DMS79 (cell line): ENCODE results near the gene MRPS2.
"Not testable (repeated sequence)": the region's sequence is repeated elsewhere in the genome, so short reads cannot be mapped to it uniquely, and the experiment has no call there.

Experiments used
- DNase-seq: peaks from one replicate; lab custom pipeline; 2025; lab: John Stamatoyannopoulos, UW

Gene MRPS2

DNA sequence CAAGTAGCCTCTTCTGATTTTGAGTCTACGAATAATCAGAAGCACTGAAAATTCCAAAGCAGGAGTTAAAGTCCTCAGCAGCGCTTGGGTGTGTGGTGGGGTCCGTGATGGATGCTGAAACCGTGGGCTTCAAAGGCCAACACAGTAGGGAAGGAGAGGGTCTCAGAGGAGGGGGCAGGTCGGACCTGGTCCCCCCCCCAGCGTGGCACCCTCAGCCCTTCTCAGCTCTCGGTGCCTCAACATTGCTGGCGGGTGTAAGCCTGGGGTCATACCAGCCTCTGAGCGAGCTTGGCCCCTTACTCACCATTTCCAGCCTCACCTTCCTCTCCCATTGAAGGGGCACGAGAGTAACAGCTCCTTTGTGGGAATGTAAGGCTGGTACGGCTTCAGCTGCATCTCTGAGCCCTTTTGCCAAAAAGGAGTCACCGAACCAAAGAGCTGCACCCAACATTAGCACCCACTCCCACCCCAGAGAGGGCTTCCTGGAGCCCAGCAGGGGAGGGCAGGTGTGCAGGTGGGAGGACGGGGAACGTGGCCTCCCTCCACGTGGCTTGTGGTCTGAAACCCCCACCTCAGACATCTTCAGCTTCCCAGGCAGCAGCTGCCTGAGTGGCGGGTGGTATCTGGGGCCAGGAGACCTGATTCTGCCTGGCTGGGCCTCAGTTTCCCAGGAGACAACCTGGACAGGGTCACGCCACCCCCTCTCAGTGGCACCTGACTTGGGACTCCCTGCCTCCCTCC is 14.0 kb downstream of the MRPS2 start:
- DNase-seq = no peak

DNA sequence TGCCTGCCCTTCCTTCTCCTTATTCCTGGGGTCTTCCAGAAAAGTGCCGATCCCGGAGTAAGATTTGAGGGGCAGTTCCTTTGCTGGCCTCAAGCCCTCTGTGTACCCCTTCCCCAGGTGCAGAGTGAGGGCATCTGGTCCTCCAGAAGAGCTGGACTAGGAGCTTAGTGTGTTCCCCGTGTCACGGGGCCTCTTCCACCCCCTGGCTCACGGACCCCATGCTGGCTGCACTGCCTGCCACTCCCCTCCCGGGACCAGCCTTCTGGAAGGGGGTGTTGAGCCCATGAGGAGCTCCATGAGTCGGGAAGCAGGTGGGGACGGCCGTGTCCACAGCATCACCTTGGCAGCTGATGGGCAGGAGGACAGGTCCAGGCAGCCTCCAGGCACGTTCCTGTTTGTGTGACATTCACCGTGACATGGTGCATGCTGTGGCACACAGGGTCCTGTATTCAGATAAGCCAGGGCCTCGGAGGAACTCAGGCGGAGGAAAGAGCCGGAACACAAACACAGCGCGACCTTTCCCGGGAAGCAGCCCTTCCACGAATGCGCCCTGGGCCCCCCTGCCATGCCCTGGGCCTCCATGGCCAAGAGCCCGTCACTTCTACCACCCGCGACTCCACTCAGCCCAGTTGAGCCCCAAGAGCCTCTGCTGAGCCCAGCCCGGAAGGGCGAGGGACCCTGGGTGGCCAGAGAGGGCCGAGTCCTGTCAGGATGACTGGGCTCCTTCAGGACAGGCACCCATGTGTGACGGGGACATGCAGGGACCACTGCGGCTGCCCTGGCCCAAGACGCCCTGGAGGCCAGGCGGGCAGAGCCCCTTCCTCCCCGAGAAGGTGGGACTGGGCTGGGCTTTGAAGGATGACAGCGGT is 14.8 kb downstream of the MRPS2 start:
- no peak for DNase-seq

DNA sequence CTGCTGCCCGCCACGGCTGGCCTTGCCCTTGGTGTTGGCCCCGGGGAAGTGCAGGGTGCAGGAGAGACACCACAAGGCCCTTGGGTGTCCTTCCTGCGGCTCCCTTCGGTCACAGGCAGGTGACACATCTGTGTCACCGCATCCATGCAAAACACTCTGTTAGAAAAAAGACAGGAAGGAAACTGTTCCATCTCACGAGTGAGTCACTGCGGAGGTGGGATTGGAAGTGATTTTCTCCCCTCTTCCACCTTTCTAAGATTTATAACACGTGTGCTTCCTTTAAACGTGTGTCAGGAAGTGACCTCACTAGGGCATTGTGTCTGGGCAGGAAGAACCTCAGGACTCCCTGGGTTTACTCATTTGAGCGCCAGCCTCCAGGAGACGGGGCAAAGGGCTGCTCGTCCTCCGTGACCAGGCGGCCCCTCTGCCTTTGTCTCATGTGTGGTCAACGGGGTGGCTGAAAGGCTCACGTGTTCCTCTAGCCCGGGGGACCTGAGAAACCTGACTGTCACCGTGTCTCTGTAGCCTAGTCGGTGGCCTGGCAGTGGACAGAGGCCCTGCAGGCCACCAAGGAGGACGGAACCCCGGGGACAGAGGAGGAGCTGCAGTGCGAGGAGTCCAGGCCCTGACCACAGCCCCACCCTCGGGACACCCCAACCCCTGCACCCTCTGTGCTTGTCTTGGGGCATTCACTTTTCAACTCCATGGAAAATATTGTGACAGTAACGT is 15.8 kb downstream of the MRPS2 start:
- DNase-seq = no peak

DNA sequence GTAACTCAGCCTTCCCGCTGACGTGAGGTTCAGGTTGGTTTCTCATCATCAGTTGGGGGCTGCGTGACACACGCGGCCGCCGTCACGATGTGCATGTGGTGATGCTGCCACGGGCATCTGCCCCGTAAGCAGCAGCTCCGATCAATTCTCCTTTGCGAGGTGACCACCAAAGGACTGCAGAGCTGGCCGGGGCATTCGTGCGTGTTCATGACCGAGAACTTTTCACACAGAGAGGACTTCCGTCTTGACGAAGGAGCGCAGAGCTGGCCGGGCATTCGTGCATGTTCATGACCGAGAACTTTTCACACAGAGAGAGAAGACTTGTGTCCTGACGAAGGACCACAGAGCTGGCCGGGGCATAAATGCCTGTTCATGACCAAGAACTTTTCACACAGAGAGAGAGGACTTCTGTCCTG is 16.9 kb downstream of the MRPS2 start:
- no peak for DNase-seq

DNA sequence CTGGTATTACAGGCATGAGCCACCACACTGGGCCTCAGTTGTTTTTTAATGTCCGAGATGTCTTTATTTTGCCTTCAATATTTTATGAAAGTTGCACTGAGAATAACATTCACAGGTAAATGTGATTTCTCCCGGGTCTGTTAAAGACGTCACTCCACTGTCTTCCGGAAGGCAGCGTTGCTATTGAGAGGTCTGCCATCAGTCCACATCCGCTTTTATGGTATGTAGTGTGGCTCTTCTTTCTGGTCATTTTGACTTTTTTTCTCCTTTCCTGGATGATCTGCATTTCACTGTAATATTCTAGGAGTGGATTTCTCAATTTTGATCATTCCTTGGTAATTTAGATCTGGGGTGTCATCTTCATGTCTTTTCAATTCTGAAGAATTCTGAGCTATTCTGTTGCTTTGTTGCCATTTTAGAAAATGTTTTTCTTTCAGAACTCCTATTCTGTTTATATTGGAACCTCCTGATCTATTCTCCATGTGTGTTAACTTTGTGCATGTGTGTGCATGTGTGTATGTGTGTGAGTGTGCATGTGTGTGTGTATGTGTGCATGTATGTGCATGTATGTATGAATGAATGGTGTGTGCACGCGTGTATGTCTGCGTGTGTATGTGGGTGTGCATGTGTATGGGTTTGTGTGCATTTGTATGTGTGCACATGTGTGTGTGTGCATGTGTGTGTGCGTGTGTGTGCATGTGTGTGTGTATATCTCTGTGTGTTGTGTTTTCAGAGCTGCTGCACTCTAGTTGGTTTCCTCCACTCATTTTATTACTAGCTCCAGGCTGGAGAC is 18.9 kb downstream of the MRPS2 start:
- no peak for DNase-seq

DNA sequence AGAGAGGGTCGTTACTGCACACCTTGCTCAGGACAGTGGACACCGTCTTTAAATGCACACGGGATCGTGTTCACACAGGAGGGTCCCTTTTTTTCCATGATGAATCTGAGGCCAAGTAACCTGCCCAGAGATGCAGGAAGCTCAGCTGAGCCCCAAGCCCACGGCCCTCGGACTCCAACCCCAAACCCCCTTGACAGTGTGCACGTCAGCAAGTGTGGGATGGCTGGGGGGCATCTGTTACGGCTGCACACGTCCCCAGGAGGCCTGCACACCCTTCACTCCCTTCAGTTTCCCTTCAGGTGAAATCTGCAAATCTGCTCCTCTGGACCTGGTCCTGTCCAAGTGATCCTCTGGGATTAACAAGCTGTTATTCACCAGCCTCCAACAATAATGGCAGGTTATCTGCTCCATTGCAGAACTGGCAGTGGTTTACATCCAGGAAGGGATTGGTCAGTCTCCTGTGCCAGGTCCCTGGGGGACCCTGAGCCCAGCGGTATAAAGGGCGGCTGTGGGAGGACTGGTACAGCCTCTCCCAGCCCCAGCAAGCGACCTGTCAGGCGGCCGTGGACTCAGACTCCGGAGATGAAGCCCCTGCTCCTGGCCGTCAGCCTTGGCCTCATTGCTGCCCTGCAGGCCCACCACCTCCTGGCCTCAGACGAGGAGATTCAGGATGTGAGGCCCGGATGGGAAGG is 20.6 kb downstream of the MRPS2 start, which contains the start of gene LCN1:
LCN1 (plus strand) TSS at position 525 of the 692 bp plus-strand sequence; CDS start at position 583, 58 bp downstream.
- DNase-seq = no peak

DNA sequence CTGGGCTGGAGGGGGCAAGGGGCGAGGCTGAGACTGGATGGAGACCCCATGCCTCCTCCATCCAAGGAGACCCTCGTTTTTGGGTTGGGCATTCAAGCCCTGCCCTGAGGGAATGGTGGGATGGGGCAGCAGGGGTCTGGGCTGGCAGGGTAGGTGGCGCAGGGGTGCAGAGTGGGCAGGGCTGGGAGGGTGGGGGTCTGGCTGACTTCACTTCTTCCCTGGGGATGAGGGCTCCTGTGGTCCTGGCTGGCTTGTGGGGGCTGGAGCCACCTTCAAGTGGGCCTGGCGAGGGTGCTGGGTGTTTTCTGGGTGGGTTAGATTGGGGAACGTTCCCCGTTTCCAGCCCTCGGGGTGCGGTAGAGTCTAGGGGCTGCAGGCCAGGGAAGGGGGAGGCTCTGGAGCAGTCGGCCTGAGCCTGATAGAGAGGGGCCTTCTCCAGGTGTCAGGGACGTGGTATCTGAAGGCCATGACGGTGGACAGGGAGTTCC is 21.2 kb downstream of the MRPS2 start:
- no peak for DNase-seq

DNA sequence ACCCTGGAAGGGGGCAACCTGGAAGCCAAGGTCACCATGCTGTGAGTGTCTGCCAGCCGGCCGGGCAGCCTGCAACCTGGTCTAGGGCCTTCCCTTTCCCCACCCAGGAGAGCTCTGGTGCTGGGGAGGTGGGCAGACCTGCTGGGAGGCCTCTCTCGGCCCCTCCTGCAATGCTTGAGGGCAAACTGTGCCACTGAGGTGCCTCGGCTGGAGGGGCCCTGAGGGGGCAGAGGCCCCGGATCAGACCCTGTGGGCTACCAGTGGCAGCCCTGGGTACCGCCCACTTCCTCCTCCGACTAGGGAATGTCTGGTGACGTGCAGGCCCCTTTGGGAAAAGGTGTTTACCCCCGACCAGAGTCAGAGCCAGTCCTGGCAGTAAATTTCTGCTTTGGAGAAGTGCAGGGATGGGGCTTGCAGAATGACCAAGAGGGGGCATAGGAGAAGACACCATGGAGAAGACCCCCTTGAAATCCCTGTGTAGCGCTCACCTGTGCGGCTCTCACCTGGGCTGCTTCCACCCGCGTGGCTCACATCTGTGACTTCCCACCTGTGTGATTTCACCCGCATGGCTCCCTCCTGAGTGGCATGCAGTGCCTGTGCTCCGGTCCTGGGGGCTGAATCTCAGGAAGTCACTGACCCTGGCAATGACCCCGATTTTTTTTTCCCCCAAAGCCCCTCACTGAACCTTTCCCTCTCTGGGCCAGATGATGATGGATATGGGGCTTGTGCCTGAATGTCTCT is 21.8 kb downstream of the MRPS2 start:
- DNase-seq = no peak

DNA sequence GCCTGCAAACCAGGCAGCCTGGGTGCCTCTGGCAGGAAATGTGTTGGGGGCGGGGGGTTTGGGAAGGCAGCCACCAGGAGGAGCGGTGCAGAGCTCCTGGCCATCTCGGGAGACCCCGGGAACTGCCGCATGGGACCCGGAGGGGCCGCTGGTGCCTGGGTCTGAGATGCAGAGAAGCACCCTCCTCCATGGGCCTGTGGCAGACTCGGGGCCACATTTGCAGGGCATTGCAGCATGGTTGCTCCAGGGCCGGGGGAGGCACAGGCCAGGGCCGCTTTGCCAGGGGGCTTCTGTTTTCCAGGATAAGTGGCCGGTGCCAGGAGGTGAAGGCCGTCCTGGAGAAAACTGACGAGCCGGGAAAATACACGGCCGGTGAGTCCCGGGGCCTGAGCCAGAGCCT is 22.4 kb downstream of the MRPS2 start:
- no peak for DNase-seq

DNA sequence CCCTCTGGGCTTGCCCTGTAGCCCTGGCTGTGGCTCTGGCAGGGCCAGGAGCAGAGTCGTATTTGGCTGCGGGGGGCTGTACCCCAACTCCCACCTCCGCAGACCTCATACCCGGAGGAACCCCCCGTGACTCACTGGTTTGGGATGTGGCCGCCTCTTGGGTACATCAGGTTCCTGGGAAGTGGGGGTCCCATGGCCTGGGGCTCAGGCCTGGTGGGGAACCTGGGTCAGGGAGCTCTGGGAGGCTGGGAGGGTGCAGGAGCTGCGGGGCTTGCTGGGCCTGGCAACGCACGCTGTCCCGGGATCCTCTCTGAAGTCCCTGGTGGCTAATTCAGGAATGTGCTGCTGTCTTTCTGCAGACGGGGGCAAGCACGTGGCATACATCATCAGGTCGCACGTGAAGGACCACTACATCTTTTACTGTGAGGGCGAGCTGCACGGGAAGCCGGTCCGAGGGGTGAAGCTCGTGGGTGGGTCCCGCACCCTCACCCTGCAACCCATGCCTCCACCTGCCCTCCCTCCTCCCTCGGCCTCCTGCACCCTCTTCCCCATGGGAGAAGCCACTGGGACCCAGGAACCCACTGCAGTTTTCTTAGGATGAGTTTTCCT is 23.1 kb downstream of the MRPS2 start:
- DNase-seq = no peak

DNA sequence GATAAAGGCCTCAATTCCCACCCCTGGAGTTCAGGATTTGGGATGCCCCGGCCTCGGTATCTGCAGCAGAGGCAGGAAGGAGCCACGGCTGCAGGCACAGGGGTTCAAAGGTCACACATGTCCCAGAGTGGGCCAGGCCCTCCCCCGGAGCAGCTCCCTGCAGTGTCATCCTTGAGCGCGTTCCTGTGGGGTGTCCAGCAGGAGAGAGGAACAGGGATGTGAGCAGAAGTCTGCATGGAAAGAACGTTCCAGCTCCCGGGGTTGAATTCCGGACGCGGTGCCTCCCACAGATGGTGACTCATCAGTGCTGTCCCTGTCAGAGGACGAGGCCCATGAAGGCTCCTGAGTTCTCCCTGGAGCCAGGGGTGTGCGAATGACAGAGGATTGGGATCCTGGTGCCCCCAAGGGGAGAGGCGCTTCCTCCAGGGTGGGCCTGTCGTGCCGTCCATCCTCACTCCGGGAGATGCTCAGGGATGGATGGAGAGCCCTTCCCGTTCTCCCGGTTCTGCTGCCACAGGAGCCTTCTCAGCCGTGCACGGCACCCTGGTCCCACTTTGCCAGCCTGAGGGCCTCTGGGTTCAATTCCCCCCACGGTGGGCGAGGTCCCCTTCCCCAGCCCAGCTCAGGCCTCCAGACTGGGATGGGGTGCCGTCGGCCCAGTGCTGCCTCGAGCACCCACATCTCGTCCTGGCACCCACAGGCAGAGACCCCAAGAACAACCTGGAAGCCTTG is 23.8 kb downstream of the MRPS2 start:
- DNase-seq = no peak

DNA sequence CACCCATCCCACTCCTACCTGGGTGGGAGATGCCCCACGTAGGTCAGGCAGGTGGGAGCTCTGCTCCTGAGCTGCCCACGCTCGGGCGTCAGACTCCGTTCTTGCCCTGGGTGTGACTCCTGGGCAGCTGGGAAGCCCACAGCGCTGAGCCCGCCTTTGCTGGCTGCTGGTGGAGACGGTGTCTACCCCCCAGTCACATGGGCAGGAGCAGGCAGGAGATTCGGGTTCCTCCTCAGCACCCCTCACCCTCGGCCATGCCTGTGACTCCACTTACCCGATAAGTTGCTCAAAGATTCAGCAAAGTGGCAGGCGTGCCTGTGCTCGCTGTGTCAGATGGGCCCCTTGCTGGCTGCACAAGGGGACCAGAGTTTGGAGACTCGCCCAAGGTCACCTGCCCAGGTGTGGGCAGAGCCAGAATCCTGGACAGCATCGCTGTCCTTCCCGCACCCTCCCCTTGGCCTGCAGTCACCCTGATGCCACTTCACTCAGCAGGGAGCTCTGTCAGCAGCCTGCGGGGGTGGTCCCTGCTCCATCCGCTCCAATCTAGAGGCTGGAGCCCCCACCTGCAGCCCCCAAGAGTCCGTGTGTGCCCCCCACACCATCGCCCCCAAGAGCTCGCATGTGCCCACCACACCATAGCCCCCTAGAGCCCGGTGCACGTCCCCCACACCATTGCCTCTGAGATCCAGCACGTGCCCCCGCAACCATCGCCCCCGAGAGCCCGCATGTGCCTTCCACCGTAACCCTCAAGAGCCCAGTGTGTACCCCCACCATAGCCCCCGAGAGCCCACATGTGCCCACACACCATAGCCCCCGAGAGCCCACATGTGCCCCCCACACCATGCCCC is 25.0 kb downstream of the MRPS2 start:
- no peak for DNase-seq

DNA sequence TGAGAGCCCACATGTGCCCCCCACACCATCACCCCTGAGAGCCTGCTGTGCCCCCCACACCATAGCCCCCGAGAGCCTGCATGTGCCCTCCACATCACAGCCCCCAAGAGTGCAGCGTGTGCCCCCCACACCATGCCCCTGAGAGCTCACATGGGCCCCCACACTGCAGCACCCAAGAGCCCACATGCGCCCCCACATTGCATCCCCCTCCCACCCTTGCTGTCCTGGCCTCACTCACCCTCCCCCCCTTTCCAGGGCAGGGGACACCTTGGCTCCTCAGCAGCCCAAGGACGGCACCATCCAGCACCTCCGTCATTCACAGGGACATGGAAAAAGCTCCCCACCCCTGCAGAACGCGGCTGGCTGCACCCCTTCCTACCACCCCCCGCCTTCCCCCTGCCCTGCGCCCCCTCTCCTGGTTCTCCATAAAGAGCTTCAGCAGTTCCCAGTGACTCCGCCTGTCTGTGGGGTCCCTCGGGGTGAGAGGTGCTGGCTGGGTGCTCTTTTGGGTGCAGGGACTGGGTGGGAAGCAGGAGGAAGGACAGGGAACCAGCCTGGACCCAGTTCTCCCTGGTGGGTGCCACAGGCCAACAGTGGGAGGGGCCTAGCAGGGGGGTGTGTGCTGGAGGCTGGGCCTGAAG is 25.7 kb downstream of the MRPS2 start:
- no peak for DNase-seq

DNA sequence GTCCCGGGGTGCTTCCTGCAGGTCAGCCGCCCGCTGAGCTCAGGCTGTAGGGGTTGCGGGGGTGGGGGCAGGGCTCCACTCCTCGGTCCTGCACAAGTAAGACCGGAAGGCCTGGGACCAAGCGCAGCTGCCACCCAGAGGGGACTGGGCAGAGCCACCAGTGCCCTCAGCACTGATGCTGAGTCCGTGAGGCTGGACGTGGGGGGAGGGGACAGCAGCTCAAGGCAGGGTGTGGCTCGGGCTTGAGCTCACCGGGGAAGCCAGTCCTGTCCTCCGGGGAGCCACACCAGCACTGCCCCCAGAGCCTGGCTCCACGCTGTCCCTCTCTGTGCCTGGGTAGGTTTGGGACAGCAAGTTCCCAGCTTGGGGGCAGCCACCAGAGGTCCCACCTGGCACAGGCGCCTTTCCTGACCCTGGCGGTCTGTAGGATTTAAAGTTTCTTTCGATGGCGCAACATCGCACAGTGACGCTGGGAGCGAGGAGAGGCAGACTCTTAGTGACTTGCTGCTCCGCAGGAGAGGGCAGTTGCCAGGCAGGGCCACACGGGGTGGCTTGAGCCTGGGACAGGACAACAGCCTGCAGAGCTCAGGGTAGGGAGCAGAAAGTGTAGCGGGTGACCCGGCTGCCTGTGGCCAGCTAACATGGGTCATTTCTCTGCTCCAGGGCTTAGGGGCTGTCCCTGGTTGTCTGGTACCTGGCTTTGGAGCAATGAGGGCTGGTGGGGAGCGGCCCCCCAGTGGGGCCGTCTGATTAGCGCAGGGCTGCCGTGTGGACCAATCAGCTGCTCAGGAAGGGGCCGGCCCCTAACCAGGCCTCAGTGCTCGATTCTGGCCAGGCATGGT is 26.5 kb downstream of the MRPS2 start:
- no peak for DNase-seq

DNA sequence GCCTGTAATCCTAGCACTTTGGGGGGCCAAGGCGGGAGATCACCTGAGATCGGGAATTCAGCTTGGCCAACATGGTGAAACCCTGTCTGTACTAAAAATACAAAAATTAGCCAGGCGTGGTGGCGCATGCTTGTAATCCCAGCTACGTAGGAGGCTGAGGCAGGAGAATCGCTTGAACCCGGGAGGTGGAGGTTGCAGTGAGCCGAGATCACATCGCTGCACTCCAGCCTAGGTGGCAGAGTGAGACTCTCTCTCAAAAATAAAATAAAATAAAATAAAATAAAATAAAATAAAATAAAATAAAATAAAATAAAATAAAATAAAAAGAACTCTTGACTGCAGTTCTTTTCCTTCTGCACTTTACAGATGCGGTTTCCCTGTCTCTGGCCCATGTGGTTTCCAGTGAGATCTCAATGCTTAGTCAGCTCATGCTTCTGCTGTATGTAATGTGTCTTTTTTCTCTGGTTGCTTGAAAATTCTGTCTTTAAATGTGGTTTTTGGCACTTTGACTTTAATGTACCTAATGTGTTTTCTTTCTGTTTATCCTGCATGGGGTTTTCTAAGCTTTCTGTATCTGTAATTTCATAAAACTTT is 28.5 kb downstream of the MRPS2 start:
- not testable (repeated sequence) for DNase-seq

DNA sequence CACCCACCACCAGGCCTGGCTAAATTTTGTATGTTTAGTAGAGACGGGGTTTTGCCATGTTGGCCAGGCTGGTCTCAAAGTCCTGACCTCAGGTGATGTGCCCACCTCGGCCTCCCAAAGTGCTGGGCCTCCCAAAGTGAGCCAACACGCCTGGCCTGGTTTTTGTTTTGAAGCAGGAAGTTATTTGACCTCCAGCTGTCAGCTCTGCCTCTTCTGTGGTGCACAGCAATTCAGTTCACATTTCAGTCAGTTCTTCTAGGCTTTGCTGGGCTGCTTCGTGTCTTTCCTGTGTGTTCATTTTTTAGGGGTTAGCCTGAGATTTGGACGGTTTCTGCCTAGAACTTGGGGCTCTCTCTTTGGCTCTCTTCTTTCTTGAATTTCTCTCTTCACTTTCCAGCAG is 29.7 kb downstream of the MRPS2 start:
- DNase-seq = no peak
